HG03521 (cell line): ENCODE data around the gene GPX6.
"Not testable (repeated sequence)": the region's sequence is repeated elsewhere in the genome, so short reads cannot be mapped to it uniquely, and the experiment has no call there.

Experiments used
- ATAC-seq: cut with Tn5 transposase; IDR thresholded peaks from one replicate; pipeline ENCODE4 v1.9.1; 2021; ENCODE audit warnings: mild to moderate bottlenecking, moderate library complexity; ENCODE audit not compliant: unreplicated experiment

Gene GPX6

DNA sequence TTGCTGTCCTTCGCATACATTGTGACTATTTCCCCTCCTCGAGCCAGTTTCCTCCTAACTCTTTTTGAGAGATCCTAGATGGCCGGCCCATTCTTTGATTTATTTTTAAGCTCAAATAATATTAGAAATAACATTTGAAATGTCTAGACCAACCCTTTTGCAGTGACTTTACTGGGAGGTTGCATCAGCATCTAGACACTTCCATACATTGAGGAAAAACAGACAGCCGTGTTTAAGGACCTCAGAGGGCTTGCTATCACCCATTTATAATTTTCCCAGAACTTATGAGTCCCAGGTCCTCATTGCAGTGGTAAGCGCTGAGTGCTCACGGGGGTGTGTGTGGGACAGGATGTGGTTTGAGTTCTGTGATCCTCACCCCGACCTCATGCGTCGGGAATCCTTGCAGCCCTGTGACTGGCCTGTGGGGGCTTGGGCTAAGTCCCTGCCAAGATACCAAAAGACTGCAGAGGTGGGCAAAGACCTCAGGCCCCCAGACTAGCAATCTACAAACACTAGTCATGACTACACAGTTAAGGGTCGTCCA is 10.0 kb upstream of the GPX6 start, which contains the start of gene GPX5:
Gene GPX5, plus strand, starts transcription at position 386 of the 544 bp plus-strand sequence. Its CDS starts 133 bp downstream, at position 519.
- no peak for ATAC-seq

DNA sequence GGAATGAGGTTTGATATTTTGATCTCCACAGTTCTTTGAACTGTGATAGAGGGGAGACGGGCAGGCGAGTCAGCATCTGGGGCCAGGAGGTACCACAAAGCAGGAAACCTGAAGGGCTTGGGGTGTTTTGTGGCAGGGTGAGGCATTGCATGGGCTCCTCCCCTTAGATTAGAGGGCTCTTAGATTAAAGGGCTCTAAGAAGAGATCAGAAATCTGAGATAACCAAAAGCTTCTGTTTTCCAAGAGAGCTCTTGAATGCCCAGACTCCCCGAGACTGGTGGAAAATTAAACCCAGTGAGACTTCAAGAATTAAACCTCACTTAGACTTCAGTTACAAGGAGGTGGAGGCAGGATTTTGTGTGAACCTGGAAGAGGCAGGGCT is 7.6 kb upstream of the GPX6 start:
- ATAC-seq, result no peak

DNA sequence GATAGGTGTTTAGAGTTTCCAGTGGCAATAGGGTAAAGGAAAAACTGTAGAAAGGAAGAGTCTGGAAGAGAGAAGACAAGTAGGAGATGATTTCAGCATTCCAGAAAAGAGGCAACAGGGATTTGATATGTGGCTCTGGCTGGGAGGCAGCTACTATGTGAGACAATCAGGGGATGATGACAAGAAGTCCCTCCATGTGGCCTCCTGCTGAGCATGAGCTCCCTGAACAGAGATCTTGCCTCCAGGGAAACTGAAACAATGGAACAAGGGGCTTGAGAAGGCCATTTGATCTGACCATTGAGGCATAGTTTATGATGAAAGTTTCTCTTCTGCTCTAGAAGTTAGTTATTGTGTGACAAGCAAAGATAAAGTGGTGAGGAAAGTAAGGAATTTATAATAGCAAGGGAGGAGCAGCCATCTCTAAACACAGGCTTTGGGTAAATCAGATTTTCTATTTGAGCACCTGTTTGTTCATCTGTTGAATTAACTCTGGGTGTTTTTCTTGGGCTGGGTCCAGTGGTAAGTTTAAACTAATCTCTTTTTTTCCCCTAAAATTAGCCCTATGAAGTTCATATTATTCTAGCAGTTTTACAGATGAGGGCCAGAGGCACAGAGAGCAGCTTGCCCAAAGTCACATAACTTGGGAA is 7.1 kb upstream of the GPX6 start:
- no peak for ATAC-seq

DNA sequence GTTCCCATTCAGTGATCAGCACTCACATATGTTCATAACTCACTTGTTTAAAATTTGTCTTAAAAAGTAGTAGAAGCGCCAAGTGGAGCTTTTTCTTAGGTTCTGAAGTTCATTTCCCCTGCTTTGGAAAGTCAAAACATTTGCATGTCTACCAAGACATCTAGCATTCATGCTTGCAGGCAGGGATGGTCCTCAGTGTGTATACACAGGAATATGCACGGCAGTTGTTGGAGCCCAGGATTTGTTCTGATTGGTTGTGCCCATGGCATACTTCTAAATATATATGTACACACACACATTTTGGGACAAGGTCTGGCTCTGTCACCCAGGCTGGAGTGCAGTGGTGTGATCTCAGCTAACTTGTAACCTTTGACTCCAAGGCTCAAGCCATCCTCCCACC is 2.4 kb upstream of the GPX6 start:
- ATAC-seq, result no peak

DNA sequence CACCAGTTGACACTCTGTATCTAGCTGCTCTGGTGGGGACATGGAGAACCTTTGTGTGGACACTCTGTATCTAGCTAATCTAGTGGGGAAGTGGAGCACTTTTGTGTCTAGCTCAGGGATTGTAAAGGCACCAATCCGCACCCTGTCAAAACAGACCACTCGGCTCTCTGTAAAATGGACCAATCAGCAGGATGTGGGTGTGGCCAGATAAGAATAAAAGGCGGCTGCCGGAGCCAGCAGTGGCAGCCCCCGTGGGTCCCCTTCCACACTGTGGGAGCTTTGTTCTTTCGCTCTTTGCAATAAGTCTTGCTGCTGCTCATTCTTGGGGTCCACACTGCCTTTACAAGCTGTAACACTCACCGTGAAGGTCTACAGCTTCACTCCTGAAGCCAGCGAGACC is 3.2 kb downstream of the GPX6 start:
- not testable (repeated sequence) for ATAC-seq

DNA sequence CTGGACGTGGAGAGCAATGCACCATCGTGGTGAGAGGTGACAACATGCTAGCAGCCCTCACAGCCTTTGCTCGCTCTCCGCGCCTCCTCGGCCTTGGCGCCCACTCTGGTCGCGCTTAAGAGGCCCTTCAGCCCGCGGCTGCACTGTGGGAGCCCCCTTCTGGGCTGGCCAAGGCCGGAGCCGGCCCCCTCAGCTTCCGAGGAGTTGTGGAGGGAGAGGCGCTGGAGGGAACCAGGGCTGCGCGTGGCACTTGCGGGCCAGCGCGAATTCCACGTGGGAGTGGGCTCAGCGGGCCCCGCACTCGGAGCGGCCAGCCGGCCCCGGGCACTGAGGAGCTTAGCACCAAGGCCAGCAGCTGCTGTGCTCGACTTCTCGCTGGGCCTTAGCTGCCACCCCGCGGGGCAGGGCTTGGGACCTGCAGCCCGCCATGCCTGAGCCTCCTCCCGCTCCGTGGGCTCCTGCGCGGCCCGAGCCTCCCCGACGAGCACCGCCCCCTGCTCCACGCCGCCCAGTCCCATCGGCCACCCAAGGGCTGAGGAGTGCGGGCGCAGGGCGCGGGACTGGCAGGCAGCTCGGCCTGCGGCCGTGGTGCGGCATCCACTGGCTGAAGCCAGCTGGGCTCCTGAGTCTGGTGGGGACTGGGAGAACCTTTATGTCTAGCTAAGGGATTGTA is 3.8 kb downstream of the GPX6 start:
- no peak for ATAC-seq

DNA sequence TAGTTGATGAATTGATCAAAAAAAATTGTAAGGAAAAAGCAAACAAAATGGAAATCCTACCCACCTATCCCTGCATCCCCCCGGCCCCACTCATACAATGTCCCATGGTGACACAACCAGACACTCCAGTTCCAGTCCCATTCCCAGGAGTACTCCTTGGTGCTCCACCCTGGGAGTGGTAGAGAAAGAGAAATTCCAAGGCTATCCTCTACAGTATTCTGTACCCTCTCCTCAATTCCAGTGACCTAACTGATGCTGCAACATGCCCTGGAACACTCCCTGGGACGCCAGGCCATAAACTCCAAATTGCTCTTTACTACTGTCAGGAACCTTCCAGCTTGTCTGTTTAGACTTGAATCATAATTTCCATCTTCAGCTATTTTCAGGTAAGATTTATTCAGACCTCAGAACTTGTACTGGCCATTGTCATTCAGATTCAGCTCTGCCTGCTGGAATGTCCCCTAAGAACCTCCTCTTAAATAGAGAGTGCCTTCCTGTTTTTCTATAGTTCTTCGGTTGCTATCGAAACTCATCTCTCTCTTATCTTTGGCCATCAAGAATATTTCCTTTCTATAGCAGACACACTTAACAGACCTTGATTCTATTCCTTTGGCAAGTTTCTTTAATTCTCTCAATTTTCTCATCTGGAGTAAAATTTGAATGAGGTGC is 8.7 kb downstream of the GPX6 start:
- ATAC-seq, result no peak

DNA sequence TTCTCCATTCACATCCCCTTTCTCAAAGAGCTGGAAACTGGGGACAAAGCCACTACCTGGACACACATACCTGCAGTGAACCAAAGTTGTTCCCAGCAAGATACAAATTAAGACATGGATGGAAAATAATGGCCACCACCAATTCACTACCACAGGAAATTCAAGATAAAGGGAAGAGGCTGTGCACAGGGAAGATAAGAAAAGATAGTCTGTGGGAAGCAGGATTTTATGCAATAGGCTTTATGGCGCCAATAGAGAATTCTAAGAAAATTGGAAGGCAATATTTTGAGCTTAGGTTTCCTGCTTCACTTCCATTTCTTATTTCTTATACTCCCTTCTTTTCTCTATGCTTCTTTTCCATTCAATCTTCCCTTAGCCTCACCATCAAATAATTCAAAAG is 9.9 kb downstream of the GPX6 start:
- ATAC-seq, result no peak

DNA sequence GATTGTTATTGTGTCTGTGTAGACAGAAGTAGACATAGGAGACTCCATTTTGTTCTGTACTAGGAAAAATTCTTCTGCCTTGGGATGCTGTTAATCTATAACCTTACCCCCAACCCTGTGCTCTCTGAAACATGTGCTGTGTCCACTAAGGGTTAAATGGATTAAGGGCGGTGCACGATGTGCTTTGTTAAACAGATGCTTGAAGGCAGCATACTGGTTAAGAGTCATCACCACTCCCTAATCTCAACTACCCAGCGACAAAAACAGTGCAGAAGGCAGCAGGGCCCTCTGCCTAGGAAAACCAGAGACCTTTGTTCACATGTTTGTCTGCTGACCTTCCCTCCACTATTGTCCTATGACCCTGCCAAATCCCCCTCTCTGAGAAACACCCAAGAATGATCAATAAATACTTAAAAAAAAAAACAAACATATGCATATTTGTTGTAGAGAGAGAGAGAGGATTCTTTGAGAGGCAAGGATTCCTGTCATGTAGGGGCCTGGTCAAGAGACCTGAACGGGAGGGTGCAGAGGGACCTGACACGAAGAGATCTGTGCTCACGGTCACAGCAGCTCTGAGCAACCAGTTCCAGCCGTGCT is 12.8 kb downstream of the GPX6 start:
- not testable (repeated sequence) for ATAC-seq

DNA sequence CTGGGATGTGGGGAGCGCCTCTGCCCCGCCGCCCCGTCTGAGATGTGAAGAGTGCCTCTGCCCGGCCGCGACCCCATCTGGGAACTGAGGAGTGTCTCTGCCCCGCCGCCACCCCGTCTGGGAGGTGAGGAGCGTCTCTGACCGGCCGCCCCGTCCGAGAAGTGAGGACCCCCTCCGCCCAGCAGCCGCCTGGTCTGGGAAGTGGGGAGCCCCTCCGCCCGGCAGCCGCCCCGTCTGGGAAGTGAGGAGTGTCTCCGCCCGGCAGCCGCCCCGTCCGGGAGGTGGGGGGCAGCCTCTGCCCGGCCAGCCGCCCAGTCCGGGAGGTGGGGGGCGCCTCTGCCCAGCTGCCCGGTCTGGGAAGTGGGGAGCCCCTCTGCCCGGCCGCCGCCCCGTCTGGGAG is 13.5 kb downstream of the GPX6 start:
- ATAC-seq, result not testable (repeated sequence)

DNA sequence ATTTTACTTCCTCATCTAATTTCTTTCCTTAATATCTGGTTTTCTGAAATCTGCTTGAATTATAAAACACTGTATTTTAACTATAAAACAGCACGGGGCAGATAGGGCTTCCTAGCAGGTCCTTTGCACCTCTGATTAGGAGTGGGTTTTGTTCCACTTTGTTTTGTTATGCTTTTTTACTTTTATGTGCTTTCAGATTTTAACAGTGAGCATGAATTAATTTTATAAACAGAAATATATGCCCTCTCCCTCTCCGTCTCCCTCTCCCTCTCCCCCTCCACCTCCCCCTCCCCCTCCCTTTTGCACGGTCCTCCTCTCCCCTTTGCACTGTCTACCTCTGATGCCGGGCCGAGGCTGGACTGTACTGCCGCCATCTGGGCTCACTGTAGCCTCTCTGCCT is 14.3 kb downstream of the GPX6 start:
- ATAC-seq, result no peak

DNA sequence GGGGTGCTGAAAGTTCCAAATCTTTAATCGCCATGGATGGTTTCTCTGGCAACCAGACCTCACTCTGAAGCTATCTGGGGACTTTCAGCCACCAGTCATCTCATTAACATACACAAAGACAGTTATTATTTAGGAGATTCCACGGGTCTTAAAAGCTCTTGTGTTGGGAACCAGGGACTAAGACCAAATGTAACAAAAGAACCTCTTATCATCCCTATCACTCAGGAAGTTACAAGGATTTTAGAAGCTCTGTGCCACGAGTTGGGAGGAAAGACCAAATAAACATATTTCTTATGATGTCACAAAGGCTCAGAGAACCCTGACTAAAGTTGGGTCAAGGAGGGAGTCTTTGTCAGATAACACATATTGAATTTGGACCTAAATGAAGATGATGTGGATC is 17.7 kb downstream of the GPX6 start:
- no peak for ATAC-seq

DNA sequence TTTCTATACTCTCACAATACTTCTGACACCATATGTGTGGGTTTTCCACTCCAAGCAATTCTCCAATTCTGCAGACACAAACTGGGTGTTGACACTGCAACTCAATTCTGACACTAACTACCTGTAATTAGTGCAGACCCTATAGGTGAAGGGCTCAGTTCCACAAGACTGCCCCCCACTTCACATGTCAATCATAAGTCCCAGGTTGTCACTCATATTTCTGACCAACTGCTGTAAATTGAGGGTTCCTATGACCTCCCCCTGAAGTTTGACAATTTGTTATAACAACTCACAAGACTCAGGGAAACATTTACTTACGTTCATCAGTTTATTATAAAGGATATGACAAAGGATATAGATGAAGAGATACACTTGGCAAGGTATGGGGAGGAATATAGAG is 18.3 kb downstream of the GPX6 start:
- ATAC-seq, result no peak

DNA sequence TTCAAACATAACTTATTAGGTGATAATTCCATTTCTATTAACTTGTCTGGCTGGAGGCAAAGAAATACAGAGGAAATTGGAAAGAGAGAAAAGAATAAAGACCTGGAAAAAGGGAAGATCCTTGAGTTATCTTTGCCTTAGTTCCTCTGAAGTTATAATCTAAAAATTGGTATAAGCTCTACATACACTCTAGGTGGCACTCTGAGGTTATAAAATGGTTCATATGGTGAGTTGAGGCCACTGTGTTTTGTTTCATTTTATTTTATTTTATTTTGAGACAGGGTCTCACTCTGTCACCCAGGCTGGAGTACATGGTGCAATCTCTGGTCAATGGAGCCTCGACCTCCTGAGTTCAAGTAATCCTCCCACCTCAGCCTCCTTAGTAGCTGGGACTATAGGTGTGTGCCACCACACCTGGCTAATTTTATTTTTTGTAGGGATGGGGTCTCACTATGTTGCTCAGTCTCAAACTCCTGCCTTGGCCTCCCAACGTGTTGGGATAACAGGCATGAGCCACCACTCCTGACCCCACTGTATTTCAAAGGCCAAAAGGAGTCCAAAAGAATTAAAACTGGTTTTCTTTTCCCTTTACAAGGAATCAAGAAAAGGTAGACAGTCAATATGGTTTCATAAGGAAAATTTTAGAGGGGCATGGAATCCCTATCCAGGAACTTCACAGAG is 19.4 kb downstream of the GPX6 start:
- ATAC-seq, result no peak

DNA sequence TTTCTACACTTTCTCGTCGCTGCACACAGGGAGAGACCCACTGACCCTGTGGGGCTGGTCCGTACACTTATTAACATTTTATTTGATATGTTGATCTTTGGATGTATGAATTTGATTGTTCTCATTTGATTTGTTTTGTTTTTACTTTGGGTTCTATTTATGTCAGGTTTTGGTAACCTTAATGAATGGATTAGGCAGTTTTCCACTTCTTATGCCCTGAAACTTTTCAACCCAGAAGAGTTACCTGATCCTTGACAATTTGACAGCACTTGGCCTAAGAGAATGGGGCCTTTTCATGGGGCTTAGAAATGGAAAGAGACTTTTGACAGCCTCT is 23.6 kb downstream of the GPX6 start:
- ATAC-seq, result no peak

DNA sequence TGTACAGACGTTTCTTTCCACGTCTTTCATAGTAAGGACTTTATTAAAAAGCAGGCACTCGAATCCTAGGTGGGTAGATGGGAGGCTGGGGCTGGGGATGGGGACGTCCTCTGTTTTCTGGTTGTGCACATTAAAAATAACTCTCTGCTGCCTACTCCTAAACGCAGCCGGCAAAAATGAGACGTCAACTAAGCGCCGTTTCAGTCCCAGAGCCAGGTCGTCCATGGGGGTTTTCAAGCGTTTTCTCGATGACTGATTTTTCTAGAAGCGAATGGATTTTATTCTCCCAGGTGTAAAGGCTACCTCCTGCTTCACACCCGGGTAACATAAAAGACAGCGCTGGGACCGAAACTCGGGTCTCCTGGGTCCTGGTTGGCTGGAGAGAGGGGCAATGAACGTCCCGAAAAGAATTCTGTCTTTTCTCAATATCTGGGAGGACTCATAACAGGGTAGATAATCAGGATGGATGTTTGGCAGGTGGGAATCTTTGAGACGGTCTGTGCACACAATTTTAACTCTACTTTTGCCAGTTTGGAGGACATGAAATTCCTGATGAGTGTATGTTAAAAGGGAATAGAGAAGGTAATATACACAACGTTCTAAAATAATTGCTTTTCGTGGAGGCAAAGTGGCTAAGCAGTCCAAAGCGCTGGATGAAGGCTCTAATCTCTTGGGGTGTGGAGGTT is 25.2 kb downstream of the GPX6 start:
- no peak for ATAC-seq

DNA sequence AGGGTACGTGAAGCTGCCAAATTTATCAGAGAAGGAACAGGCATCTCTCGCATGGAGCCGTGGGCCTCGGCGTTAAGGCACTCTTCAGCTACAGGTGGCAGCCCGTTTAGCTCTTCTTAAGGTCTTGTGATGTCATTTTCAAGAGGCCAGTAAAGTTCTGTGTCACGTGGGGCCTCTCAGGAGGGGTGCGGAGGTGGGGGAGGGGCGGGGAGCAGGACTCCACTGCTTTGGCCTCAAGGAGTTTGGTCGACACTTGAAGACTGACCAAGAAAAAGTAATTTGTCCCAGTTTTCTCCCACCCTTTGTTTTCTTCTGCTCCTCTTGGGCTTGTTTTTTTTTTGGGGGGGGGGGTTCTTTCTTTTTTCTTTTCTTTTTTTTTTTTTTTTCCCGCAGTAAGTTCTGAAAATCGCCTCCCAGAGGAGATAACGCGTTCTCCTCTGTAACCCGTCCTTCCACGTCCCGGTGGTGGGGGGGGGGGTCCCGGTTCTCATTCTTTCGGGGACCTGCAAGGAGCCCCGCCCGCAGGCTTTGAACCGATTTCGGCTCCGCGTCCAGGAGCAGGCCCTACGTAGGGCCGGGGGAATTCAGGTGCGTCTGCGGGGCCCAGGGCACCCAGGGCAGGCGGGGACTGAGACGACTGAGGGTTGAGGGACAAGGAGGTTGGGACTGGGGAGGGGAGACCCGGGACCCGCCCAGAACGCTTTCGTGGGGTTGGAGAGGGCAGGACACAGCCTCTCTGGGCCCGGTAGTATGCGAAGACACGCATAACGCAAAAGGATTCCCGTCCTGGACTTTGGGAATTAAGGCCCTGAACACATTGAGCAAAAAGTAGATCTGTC is 26.0 kb downstream of the GPX6 start:
- ATAC-seq, result peak; percentile 71

DNA sequence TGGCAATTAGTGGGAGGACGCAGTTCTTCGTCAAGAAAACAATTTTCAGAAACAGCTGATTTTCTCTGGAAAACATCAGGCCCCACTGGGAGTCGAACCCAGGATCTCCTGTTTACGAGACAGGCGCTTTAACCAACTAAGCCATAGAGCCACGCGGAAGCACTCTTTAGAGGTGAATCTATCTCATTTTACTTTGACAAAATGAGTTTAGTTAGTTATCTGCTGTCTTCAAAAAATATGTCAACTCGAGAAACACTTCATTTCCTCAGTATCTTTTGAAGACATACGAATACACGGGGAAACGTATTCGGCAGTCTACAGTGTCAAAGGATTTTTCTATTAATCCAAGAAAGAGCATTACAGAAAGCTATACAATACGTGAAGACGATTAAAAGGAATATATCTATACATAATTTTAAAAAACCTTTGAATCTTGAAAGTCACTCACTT is 26.7 kb downstream of the GPX6 start:
- peak; percentile 17 for ATAC-seq

DNA sequence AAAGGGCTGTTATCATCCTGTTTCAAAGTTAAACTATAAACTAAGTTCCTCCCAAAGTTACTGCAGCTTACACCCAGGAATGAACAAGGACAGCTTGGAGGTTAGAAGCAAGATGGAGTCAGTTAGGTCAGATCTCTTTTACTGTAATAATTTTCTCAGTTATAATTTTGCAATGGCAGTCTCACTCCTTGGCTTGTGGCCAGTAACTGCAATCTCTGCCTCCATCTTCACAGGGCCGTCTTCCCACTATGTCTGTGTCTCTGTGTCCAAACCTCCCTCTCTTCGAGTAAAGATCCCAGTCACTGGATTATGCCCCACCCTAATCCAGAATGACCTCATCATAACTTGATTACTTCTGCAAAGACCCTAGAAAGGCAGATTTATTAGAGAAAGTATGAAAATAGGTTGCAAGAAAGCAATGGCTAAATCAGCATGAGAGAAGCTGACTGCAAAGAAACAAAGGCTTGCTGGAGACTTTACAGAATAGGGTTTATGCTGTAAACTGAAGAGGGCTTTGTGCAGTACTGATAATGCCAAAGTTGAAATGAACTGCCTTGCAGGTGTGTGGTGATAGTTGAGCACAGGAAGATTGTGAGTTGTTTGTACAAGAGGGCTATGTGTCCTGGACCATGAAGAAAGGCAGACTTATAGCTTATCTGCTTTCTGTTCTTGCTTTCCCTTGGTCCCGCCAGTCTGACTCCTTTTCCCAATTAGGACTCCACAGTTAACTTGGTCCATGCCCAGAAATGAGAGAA is 28.4 kb downstream of the GPX6 start:
- no peak for ATAC-seq
